GM12878 (cell line): ENCODE results near the gene NDUFS6. TPM values are rescaled to one million over a fixed set of nuclear protein-coding genes. Genes with fewer than 3 reads are reported as not detected.

ENCODE experiments used
- ASH2L ChIP-seq: fragments of 300-600, 200-600 bp; sonication (generic); IDR thresholded peaks from 2 replicates; pipeline ENCODE4 v1.6.1; 2017; ENCODE audit warnings: low read depth, mild to moderate bottlenecking, borderline replicate concordance
- ATF3 ChIP-seq: IDR thresholded peaks from 2 replicates; pipeline ENCODE4 v1.6.1; 2011; ENCODE audit warnings: low read depth, mild to moderate bottlenecking, low read length, moderate library complexity, borderline replicate concordance; ENCODE audit errors: extremely low read depth
- BACH1 ChIP-seq: fragments of 450-650 bp; IDR thresholded peaks from 2 replicates; pipeline ENCODE4 v1.6.1; 2017; ENCODE audit warnings: mild to moderate bottlenecking, borderline replicate concordance
- EP300 ChIP-seq, 2 experiments: fragments of 150-350 bp in 1 of 2; IDR thresholded peaks; 2 replicates each; pipeline ENCODE4 v1.6.1; 2011 to 2012; ENCODE audit warnings: low read depth in 2 of 2, low read length in 2 of 2, borderline replicate concordance in 1 of 2, improper control_type of control experiment in 1 of 2, inconsistent platforms in 1 of 2; ENCODE audit not compliant: control insufficient read depth in 1 of 2
- FOXK2 ChIP-seq: fragments of 450-650 bp; IDR thresholded peaks from 2 replicates; pipeline ENCODE4 v1.6.1; 2017; ENCODE audit warnings: mild to moderate bottlenecking, moderate library complexity
- IKZF1 ChIP-seq: fragments of 450-650 bp; conservative IDR thresholded peaks from 2 replicates; pipeline ENCODE4 v1.6.1; 2017; ENCODE audit warnings: antibody characterized with exemption, mild to moderate bottlenecking
- IRF4 ChIP-seq: IDR thresholded peaks from 2 replicates; pipeline ENCODE4 v1.6.1; 2011; ENCODE audit warnings: low read depth, low read length
- KLF5 ChIP-seq: fragments of 450-650 bp; IDR thresholded peaks from 2 replicates; pipeline ENCODE4 v1.6.1; 2014; ENCODE audit warnings: mild to moderate bottlenecking; ENCODE audit not compliant: partially characterized antibody
- NBN ChIP-seq: fragments of 450-650 bp; IDR thresholded peaks from 2 replicates; pipeline ENCODE4 v1.6.1; 2016
- NR2C2 ChIP-seq: IDR thresholded peaks from 2 replicates; pipeline ENCODE4 v1.6.1; 2011; ENCODE audit warnings: borderline replicate concordance, low read depth; ENCODE audit not compliant: control insufficient read depth, insufficient read length
- PAX5 ChIP-seq: IDR thresholded peaks from 2 replicates; pipeline ENCODE4 v1.6.1; 2011; ENCODE audit warnings: low read depth, low read length, borderline replicate concordance
- PML ChIP-seq: IDR thresholded peaks from 2 replicates; pipeline ENCODE4 v1.6.1; 2012; ENCODE audit warnings: low read length, inconsistent platforms
- RCOR1 ChIP-seq: conservative IDR thresholded peaks from 2 replicates; pipeline ENCODE4 v1.6.1; 2012; ENCODE audit warnings: low read depth, low read length, improper control_type of control experiment
- RELB ChIP-seq: fragments of 450-650 bp; IDR thresholded peaks from 2 replicates; pipeline ENCODE4 v1.6.1; 2017; ENCODE audit warnings: low read depth, mild to moderate bottlenecking, moderate library complexity
- SREBF1 ChIP-seq: IDR thresholded peaks from 2 replicates; pipeline ENCODE4 v1.6.1; 2012; ENCODE audit warnings: mild to moderate bottlenecking, low read length
- SRF ChIP-seq, 2 experiments: IDR thresholded peaks; 2 replicates each; pipeline ENCODE4 v1.6.1; 2011; ENCODE audit warnings: low read depth in 2 of 2, low read length in 2 of 2, mild to moderate bottlenecking in 1 of 2, moderate library complexity in 1 of 2
- TBL1XR1 ChIP-seq: IDR thresholded peaks from 2 replicates; pipeline ENCODE4 v1.6.1; 2012; ENCODE audit warnings: low read depth, low read length, improper control_type of control experiment
- YY1 ChIP-seq: IDR thresholded peaks from 2 replicates; pipeline ENCODE4 v1.6.1; 2011; ENCODE audit warnings: low read depth, mild to moderate bottlenecking, low read length
- ZNF592 ChIP-seq: fragments of 450-650 bp; IDR thresholded peaks from 2 replicates; pipeline ENCODE4 v1.6.1; 2017; ENCODE audit warnings: mild to moderate bottlenecking, moderate library complexity
- ZSCAN29 ChIP-seq: fragments of 450-650 bp; IDR thresholded peaks from 2 replicates; pipeline ENCODE4 v1.6.1; 2017; ENCODE audit warnings: mild to moderate bottlenecking, moderate library complexity
- ZZZ3 ChIP-seq: IDR thresholded peaks from 2 replicates; pipeline ENCODE4 v1.6.1; 2011; ENCODE audit warnings: low read depth; ENCODE audit not compliant: control insufficient read depth, insufficient read length
- polyA plus RNA-seq, 11 experiments: library from polyadenylated mRNA; depleted of rRNA in 4 of 11; unstranded in 6 of 11; stranded (reverse) in 5 of 11; fragments of >200 nt; fragmentation: Nextera tagmentation in 4 of 11; fragmentation: Illumina TruSeq in 1 of 11; extraction: Ambion mirVana in 4 of 11; extraction: Trizol in 1 of 11; gene quantifications; 1 replicate in 1 of 11; 2 replicates in 10 of 11; pipeline versions ENCODE4 v1.2.1 to v1.2.3, GENCODE V29; 2011 to 2016; ENCODE audit warnings: inconsistent platforms in 2 of 11, missing spikeins in 2 of 11, low read depth in 1 of 11
- total RNA-seq, 4 experiments: library from RNA; depleted of rRNA in 3 of 4; stranded (reverse); fragments of >200 nt in 3 of 4; fragmentation: Illumina TruSeq in 1 of 4; extraction: Trizol in 1 of 4; gene quantifications; 2 replicates each; pipeline versions ENCODE4 v1.2.1 to v1.2.3, GENCODE V29; 2013 to 2021
- TF ChIP-seq, protein P1 (sequence below): fragments of 450-650 bp; IDR thresholded peaks from 2 replicates; pipeline ENCODE4 v1.6.1; 2017; ENCODE audit warnings: mild to moderate bottlenecking, low read depth, inconsistent platforms; ENCODE audit not compliant: poor library complexity, severe bottlenecking

The NDUFS6 gene
- total and polyA plus RNA-seq, 10 of the 15 experiments (the other 5 are each of a cell fraction or from before 2014, with no cell fraction given): 20.7 to 213 (median 58.3) TPM

- TF ChIP-seq ZNF592: no peak
- TF ChIP-seq, protein P1, sequence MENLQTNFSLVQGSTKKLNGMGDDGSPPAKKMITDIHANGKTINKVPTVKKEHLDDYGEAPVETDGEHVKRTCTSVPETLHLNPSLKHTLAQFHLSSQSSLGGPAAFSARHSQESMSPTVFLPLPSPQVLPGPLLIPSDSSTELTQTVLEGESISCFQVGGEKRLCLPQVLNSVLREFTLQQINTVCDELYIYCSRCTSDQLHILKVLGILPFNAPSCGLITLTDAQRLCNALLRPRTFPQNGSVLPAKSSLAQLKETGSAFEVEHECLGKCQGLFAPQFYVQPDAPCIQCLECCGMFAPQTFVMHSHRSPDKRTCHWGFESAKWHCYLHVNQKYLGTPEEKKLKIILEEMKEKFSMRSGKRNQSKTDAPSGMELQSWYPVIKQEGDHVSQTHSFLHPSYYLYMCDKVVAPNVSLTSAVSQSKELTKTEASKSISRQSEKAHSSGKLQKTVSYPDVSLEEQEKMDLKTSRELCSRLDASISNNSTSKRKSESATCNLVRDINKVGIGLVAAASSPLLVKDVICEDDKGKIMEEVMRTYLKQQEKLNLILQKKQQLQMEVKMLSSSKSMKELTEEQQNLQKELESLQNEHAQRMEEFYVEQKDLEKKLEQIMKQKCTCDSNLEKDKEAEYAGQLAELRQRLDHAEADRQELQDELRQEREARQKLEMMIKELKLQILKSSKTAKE: no peak
- TF ChIP-seq RCOR1: no peak
- TF ChIP-seq ATF3: no peak
- TF ChIP-seq KLF5: no peak
- TF ChIP-seq SREBF1: no peak
- no peak for TF ChIP-seq ZSCAN29
- TF ChIP-seq NR2C2: no peak
- TF ChIP-seq SRF (IDR thresholded peaks at IDR 0.05; ENCODE audit: low read depth in 2 of 2, low read length in 2 of 2): no peak
- TF ChIP-seq IRF4: 0 out of 2 replicates have a peak, but pooled peaks have one; percentile 13
- no peak for TF ChIP-seq NBN
- TF ChIP-seq RELB: no peak
- peak; percentile 60; the same call in 1 of the 2 replicates for TF ChIP-seq YY1
- no peak; the same call in 1 of the 2 replicates for TF ChIP-seq BACH1
- TF ChIP-seq TBL1XR1: no peak
- TF ChIP-seq FOXK2: no peak
- no peak for TF ChIP-seq PML
- no peak for TF ChIP-seq ZZZ3
- TF ChIP-seq EP300 (IDR thresholded peaks at IDR 0.05; ENCODE audit: borderline replicate concordance in 1 of 2, control insufficient read depth in 1 of 2, low read depth in 2 of 2, low read length in 2 of 2): no peak
- no peak for TF ChIP-seq ASH2L
- peak; percentile 17; the same call in 1 of the 2 replicates for TF ChIP-seq IKZF1
- no peak; the same call in 1 of the 2 replicates for TF ChIP-seq PAX5
Measured at GRCh38 chr5:1782385-1783215, 18.6 kb upstream of the NDUFS6 start (continued).
